Osteoblast (primary cell): Measurements from ENCODE around the gene FRAT2. TPM values are rescaled to one million over a fixed set of nuclear protein-coding genes. Genes with fewer than 3 reads are reported as not detected.

ENCODE experiments used
- DNase-seq: peaks from one replicate; pipeline ENCODE4 v3.0.0; 2011; ENCODE audit warnings: low spot score, mixed read lengths; ENCODE audit not compliant: insufficient read length; ENCODE audit errors: missing footprints
- H2AFZ ChIP-seq: 2 replicates; pipeline ENCODE4 v1.6.0; 2011; ENCODE audit warnings: mild to moderate bottlenecking, low read length
- H3K27ac ChIP-seq: 2 replicates; pipeline ENCODE4 v1.5.1; 2011; ENCODE audit warnings: mild to moderate bottlenecking, low read depth, low read length, moderate library complexity
- H3K27me3 ChIP-seq: 2 replicates; pipeline ENCODE4 v1.6.0; 2012; ENCODE audit warnings: mild to moderate bottlenecking, control low read depth, inconsistent platforms, low read length, moderate library complexity; ENCODE audit not compliant: insufficient read depth
- H3K36me3 ChIP-seq: 2 replicates; pipeline ENCODE4 v1.5.1; 2011; ENCODE audit warnings: mild to moderate bottlenecking, low read length, control low read depth, moderate library complexity; ENCODE audit not compliant: insufficient read depth
- H3K4me1 ChIP-seq: 2 replicates; pipeline ENCODE4 v1.5.1; 2011; ENCODE audit warnings: mild to moderate bottlenecking, low read length, control low read depth, moderate library complexity; ENCODE audit not compliant: insufficient read depth
- H3K4me2 ChIP-seq: 2 replicates; pipeline ENCODE4 v1.6.0; 2011; ENCODE audit warnings: mild to moderate bottlenecking, low read length; ENCODE audit not compliant: insufficient read depth
- H3K4me3 ChIP-seq: fragments of 200-600 bp; sonication (generic); 3 replicates; pipeline ENCODE4 v1.5.1; 2012; ENCODE audit warnings: mild to moderate bottlenecking, low read length, inconsistent platforms; ENCODE audit not compliant: insufficient read depth
- H3K79me2 ChIP-seq: 2 replicates; pipeline ENCODE4 v1.6.0; 2012; ENCODE audit warnings: mild to moderate bottlenecking, low read length, control low read depth, inconsistent platforms; ENCODE audit not compliant: insufficient read depth
- H3K9me3 ChIP-seq: 2 replicates; pipeline ENCODE4 v1.5.1; 2011; ENCODE audit warnings: low read depth, low read length, control low read depth
- H4K20me1 ChIP-seq: 2 replicates; pipeline ENCODE4 v1.6.0; 2012; ENCODE audit warnings: mild to moderate bottlenecking, low read length, control low read depth; ENCODE audit not compliant: insufficient read depth
- CTCF ChIP-seq: IDR thresholded peaks from 2 replicates; pipeline ENCODE4 v1.5.1; 2011; ENCODE audit warnings: mild to moderate bottlenecking, low read depth, low read length, moderate library complexity; ENCODE audit errors: extremely low read depth
- total RNA-seq: library from RNA; depleted of rRNA; stranded (reverse); fragments of >200 nt; gene quantifications from 2 replicates; pipeline ENCODE4 v1.2.3, GENCODE V29; 2012

Gene FRAT2
- total RNA-seq, 1 donor, result 8.0 TPM

DNA sequence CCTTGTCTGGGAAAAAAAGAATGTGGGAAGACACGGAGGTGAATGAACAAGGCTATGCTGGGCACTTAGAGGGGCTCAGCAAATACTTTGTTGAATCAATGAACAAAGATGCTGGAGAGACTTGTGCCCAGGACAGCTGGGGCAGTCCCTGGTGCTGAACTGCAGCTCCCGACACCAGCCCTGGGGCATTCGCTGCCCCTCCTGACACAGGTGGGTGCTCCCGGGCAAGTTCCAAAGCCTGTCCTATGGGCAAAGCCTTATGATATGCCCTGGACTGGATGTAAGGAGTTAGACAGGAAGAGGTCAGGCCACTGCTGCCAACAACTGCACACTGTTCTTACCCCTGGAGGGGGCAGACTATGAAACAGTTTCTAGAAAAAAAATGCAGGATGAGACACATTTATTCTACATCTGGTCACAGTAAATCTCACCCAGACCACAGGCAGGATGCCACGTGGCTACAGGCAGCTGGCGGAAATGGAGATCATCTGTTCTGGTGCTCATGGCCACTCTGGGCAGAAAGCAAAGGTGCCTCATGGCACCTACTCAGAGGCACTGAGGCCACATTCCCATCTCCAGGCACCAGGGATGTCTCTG is 21.9 kb upstream of the FRAT2 start:
- H3K4me1 ChIP-seq, result no peaks in the 10 kb centered on the region
- peaks cover 35% of the 10 kb centered on the region for H3K36me3 ChIP-seq
- no peak for DNase-seq
- H4K20me1 ChIP-seq, result peaks cover 2% of the 10 kb centered on the region
- H3K9me3 ChIP-seq, result no peaks in the 10 kb centered on the region
- H3K4me2 ChIP-seq, result no peak overlapping the region
- no peak overlapping the region for H3K27ac ChIP-seq
- H3K4me3 ChIP-seq, result no peak overlapping the region
- no peaks in the 10 kb centered on the region for H3K79me2 ChIP-seq
- H2AFZ ChIP-seq, result no peak overlapping the region
- no peak for TF ChIP-seq CTCF
- H3K27me3 ChIP-seq, result no peaks in the 10 kb centered on the region

- H3K4me2 ChIP-seq, result no peak overlapping the region
- peak; percentile 46 for TF ChIP-seq CTCF
- H2AFZ ChIP-seq, result no peak overlapping the region
- H3K4me1 ChIP-seq, result no peaks in the 10 kb centered on the region
- H3K27ac ChIP-seq, result no peak overlapping the region
- no peaks in the 10 kb centered on the region for H3K9me3 ChIP-seq
- no peak overlapping the region for H3K4me3 ChIP-seq
- H3K79me2 ChIP-seq, result no peaks in the 10 kb centered on the region
- peaks cover 32% of the 10 kb centered on the region for H3K36me3 ChIP-seq
- no peak for DNase-seq
- no peaks in the 10 kb centered on the region for H3K27me3 ChIP-seq
- no peaks in the 10 kb centered on the region for H4K20me1 ChIP-seq
Observed at GRCh38 chr10:97355571-97355975, 21.0 kb upstream of the FRAT2 start.

DNA sequence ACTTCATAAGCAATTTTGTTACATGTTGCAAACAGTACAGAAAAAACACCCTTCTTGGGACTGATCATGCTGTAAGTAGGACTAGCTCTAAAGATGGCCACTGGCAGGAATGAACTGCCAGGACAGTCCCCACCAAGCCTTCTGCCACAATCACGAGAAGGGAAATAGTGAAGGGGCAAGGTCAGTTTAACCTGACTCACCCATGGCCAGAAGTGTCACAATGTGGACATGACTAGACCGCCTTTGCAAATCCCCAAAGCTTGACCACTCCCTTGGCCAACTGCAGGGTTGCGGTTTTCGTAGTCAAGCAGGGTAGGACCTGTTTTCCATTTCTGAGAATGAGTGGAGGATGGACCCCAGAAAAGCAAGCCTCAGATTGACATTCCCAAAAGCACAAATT is 19.4 kb upstream of the FRAT2 start:
- DNase-seq, result no peak
- Histone ChIP-seq H3K9me3 (no peaks in the 10 kb centered on the region), H3K4me1 (no peaks in the 10 kb centered on the region), H2AFZ (no peak overlapping the region), H3K4me2 (no peak overlapping the region), H3K4me3 (no peak overlapping the region), H3K36me3 (peaks cover 26% of the 10 kb centered on the region), H3K79me2 (no peaks in the 10 kb centered on the region), H4K20me1 (no peaks in the 10 kb centered on the region), H3K27me3 (no peaks in the 10 kb centered on the region), H3K27ac (no peak overlapping the region)
- TF ChIP-seq CTCF, result no peak

- H4K20me1 ChIP-seq, result no peaks in the 10 kb centered on the region
- no peak overlapping the region for H3K4me3 ChIP-seq
- no peaks in the 10 kb centered on the region for H3K79me2 ChIP-seq
- no peaks in the 10 kb centered on the region for H3K27me3 ChIP-seq
- H3K27ac ChIP-seq, result no peak overlapping the region
- no peaks in the 10 kb centered on the region for H3K9me3 ChIP-seq
- H3K4me1 ChIP-seq, result no peaks in the 10 kb centered on the region
- no peak overlapping the region for H2AFZ ChIP-seq
- H3K4me2 ChIP-seq, result no peak overlapping the region
- no peak for DNase-seq
- TF ChIP-seq CTCF, result no peak
- H3K36me3 ChIP-seq, result no peaks in the 10 kb centered on the region
Observed at GRCh38 chr10:97349752-97350513, 15.4 kb upstream of the FRAT2 start.
